Astrocyte (in vitro differentiated cells and primary cell): ENCODE results near the gene ITGBL1. TPM values are rescaled to one million over a fixed set of nuclear protein-coding genes. Genes with fewer than 3 reads are reported as not detected.
A peak's percentile ranks its signal among the peaks of the same experiment; 100 is the strongest.

ENCODE experiments used
- DNase-seq: peaks from one replicate; pipeline ENCODE4 v3.0.0-alpha.2; 2010; ENCODE audit warnings: low read depth
- FAIRE-seq: peaks from 2 replicates; lab custom pipeline; 2011; peaks lifted over from hg19 to GRCh38; lab: Jason Lieb, UNC
- H2AFZ ChIP-seq: 2 replicates; pipeline ENCODE4 v1.6.0; 2012; ENCODE audit warnings: low read depth, low read length, inconsistent platforms
- H3K27ac ChIP-seq: 2 replicates; pipeline ENCODE4 v1.5.1; 2011; ENCODE audit warnings: low read depth, low read length, inconsistent platforms
- H3K27me3 ChIP-seq: 2 replicates; pipeline ENCODE4 v1.6.0; 2011; ENCODE audit warnings: low read length, inconsistent platforms; ENCODE audit not compliant: insufficient read depth
- H3K36me3 ChIP-seq: 2 replicates; pipeline ENCODE4 v1.5.1; 2011; ENCODE audit warnings: low read length, inconsistent platforms; ENCODE audit not compliant: insufficient read depth
- H3K4me1 ChIP-seq: 2 replicates; pipeline ENCODE4 v1.5.1; 2011; ENCODE audit warnings: low read length, inconsistent platforms; ENCODE audit not compliant: insufficient read depth
- H3K4me2 ChIP-seq: 2 replicates; pipeline ENCODE4 v1.6.0; 2012; ENCODE audit warnings: low read length, inconsistent platforms
- H3K4me3 ChIP-seq: 2 replicates; pipeline ENCODE4 v1.5.1; 2011; ENCODE audit warnings: low read depth, mild to moderate bottlenecking, low read length, inconsistent platforms; ENCODE audit not compliant: insufficient read depth
- H3K79me2 ChIP-seq: 2 replicates; pipeline ENCODE4 v1.6.0; 2012; ENCODE audit warnings: mild to moderate bottlenecking, low read length, inconsistent platforms; ENCODE audit not compliant: insufficient read depth
- H3K9ac ChIP-seq: 2 replicates; pipeline ENCODE4 v1.6.0; 2012; ENCODE audit warnings: mild to moderate bottlenecking, low read length, inconsistent platforms
- H3K9me3 ChIP-seq: 2 replicates; pipeline ENCODE4 v1.5.1; 2012; ENCODE audit warnings: low read depth, mild to moderate bottlenecking, low read length, inconsistent platforms; ENCODE audit not compliant: insufficient read depth
- H4K20me1 ChIP-seq: 2 replicates; pipeline ENCODE4 v1.6.0; 2012; ENCODE audit warnings: low read length, inconsistent platforms; ENCODE audit not compliant: insufficient read depth
- H3K27ac Mint-ChIP-seq: one replicate; pipeline ENCODE4 v1.8.0; 2021; ENCODE audit warnings: mild to moderate bottlenecking, mixed read lengths; ENCODE audit not compliant: unreplicated experiment
- H3K27me3 Mint-ChIP-seq: one replicate; pipeline ENCODE4 v1.8.0; 2021; ENCODE audit warnings: low read depth, mixed read lengths; ENCODE audit not compliant: unreplicated experiment
- H3K36me3 Mint-ChIP-seq: one replicate; pipeline ENCODE4 v1.8.0; 2021; ENCODE audit warnings: low read depth, mixed read lengths; ENCODE audit not compliant: unreplicated experiment
- H3K4me1 Mint-ChIP-seq: one replicate; pipeline ENCODE4 v1.8.0; 2021; ENCODE audit warnings: low read depth, mixed read lengths; ENCODE audit not compliant: unreplicated experiment
- H3K4me3 Mint-ChIP-seq: one replicate; pipeline ENCODE4 v1.8.0; 2021; ENCODE audit warnings: mild to moderate bottlenecking, moderate library complexity, mixed read lengths; ENCODE audit not compliant: unreplicated experiment
- H3K9me3 Mint-ChIP-seq: one replicate; pipeline ENCODE4 v1.8.0; 2021; ENCODE audit warnings: mild to moderate bottlenecking, mixed read lengths; ENCODE audit not compliant: unreplicated experiment
- CTCF ChIP-seq: IDR thresholded peaks from 2 replicates; pipeline ENCODE4 v1.5.1; 2011; ENCODE audit warnings: low read depth, mild to moderate bottlenecking, inconsistent platforms, low read length, moderate library complexity; ENCODE audit not compliant: insufficient read depth
- EZH2 ChIP-seq: IDR thresholded peaks from 2 replicates; pipeline ENCODE4 v1.6.1; 2012; ENCODE audit warnings: mild to moderate bottlenecking, low read length, inconsistent platforms; ENCODE audit not compliant: insufficient read depth
- total RNA-seq: library from RNA; stranded (reverse); gene quantifications from 2 replicates; pipeline ENCODE4 v1.2.1, GENCODE V29; 2021

ITGBL1 gene
- total RNA-seq, 1 donor from 2014 or later: 0.14 TPM

- Mint-ChIP-seq H3K27me3 (peaks cover 3% of the 10 kb centered on the region), H3K9me3 (no peaks in the 10 kb centered on the region), H3K27ac (no peak overlapping the region), H3K4me1 (peaks cover 7% of the 10 kb centered on the region), H3K36me3 (no peaks in the 10 kb centered on the region), H3K4me3 (no peak overlapping the region)
- Histone ChIP-seq H3K4me2 (no peak overlapping the region), H3K27ac (no peak overlapping the region), H3K27me3 (no peaks in the 10 kb centered on the region), H4K20me1 (no peaks in the 10 kb centered on the region), H3K79me2 (no peaks in the 10 kb centered on the region), H3K4me3 (no peak overlapping the region), H3K36me3 (no peaks in the 10 kb centered on the region), H3K9me3 (no peaks in the 10 kb centered on the region), H3K4me1 (no peaks in the 10 kb centered on the region), H2AFZ (no peak overlapping the region), H3K9ac (no peak overlapping the region)
- TF ChIP-seq CTCF: no peak
- no peak for TF ChIP-seq EZH2
- DNase-seq (no peak), FAIRE-seq (no peak)
Measured at GRCh38 chr13:101703838-101704237, 251.4 kb downstream of the ITGBL1 start.

DNA sequence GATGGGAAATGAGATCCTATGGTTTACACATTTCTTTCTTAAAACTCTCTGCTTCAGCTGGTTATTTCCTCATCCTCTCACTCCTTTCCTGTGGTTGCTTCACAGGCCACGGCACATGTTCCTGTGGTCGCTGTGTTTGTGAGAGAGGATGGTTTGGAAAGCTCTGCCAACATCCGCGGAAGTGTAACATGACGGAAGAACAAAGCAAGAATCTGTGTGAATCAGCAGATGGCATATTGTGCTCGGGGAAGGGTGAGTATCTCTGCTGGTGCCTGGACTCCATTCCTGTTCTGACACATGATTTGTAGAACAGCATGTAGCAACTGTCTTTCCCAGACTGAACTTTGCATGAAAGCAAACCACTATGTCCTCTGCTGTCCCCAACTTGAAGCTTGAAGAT, 254.2 kb downstream of the ITGBL1 start:
- peak; percentile 94 for FAIRE-seq
- Mint-ChIP-seq H3K9me3 (no peaks in the 10 kb centered on the region), H3K4me3 (no peak overlapping the region), H3K27ac (no peak overlapping the region), H3K36me3 (no peaks in the 10 kb centered on the region), H3K27me3 (peaks cover 9% of the 10 kb centered on the region), H3K4me1 (peaks cover 7% of the 10 kb centered on the region)
- no peak for TF ChIP-seq CTCF
- no peak for TF ChIP-seq EZH2
- no peaks in the 10 kb centered on the region for H3K4me1 ChIP-seq
- H4K20me1 ChIP-seq: no peaks in the 10 kb centered on the region
- no peak overlapping the region for H3K9ac ChIP-seq
- no peaks in the 10 kb centered on the region for H3K9me3 ChIP-seq
- H3K27me3 ChIP-seq: no peaks in the 10 kb centered on the region
- H3K4me2 ChIP-seq: peak overlapping the region; percentile 5
- H3K4me3 ChIP-seq: no peak overlapping the region
- no peaks in the 10 kb centered on the region for H3K36me3 ChIP-seq
- no peak overlapping the region for H2AFZ ChIP-seq
- H3K79me2 ChIP-seq: no peaks in the 10 kb centered on the region
- no peak overlapping the region for H3K27ac ChIP-seq
- DNase-seq: peak; percentile 74

- Histone ChIP-seq H3K4me2 (no peak overlapping the region), H3K79me2 (no peaks in the 10 kb centered on the region), H2AFZ (no peak overlapping the region), H4K20me1 (no peaks in the 10 kb centered on the region), H3K27me3 (no peaks in the 10 kb centered on the region), H3K4me1 (no peaks in the 10 kb centered on the region), H3K9ac (no peak overlapping the region), H3K27ac (no peak overlapping the region), H3K4me3 (no peak overlapping the region), H3K9me3 (no peaks in the 10 kb centered on the region), H3K36me3 (no peaks in the 10 kb centered on the region)
- DNase-seq (no peak), FAIRE-seq (no peak)
- H3K4me1 Mint-ChIP-seq: peaks cover 9% of the 10 kb centered on the region
- H3K27me3 Mint-ChIP-seq: peaks cover 9% of the 10 kb centered on the region
- H3K4me3 Mint-ChIP-seq: no peak overlapping the region
- H3K9me3 Mint-ChIP-seq: no peaks in the 10 kb centered on the region
- TF ChIP-seq CTCF: no peak
- no peak overlapping the region for H3K27ac Mint-ChIP-seq
- no peaks in the 10 kb centered on the region for H3K36me3 Mint-ChIP-seq
Measured at GRCh38 chr13:101707659-101708058, 255.2 kb downstream of the ITGBL1 start.
